Stimulated activated CD4-positive, alpha-beta T cell treated with anti-CD3 and anti-CD28 coated beads, Interleukin-2, amount 100 ng/mL, for 48 hours (primary cell): ENCODE measurements around the gene POC1B.

Source experiments
- DNase-seq, 2 donors: peaks; one replicate each; pipeline ENCODE4 v3.0.0-alpha.2; 2020

The POC1B gene

GRCh38 chr12:89493670-89494302 is 32.1 kb downstream of the POC1B start:
- no peak for DNase-seq

GRCh38 chr12:89492883-89493282 is 33.0 kb downstream of the POC1B start:
- DNase-seq = no peak

- no peak for DNase-seq
These were observed 34.9 kb downstream of the POC1B start for GRCh38 chr12:89490922-89491321.

- DNase-seq = no peak
These were observed 39.6 kb downstream of the POC1B start for GRCh38 chr12:89486264-89486663.

DNA sequence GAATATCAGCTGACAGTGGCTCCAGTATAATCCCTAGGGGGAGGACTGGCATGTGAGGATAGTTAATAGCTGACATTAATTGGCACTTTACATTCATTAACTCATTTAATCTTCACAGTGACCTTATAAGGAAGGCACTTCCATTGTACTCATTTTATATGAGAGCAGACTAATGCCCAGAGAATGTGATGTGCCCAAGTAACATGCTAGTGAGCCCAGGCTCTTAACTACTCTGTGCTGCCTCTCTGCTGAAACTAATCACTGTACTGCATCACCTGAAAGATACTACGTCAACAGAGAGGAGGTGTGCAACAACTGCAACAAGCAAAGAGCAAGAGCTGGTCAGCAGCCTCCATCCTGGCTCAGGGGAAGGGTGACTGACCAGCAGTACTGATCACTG is 41.4 kb downstream of the POC1B start:
- no peak for DNase-seq

DNA sequence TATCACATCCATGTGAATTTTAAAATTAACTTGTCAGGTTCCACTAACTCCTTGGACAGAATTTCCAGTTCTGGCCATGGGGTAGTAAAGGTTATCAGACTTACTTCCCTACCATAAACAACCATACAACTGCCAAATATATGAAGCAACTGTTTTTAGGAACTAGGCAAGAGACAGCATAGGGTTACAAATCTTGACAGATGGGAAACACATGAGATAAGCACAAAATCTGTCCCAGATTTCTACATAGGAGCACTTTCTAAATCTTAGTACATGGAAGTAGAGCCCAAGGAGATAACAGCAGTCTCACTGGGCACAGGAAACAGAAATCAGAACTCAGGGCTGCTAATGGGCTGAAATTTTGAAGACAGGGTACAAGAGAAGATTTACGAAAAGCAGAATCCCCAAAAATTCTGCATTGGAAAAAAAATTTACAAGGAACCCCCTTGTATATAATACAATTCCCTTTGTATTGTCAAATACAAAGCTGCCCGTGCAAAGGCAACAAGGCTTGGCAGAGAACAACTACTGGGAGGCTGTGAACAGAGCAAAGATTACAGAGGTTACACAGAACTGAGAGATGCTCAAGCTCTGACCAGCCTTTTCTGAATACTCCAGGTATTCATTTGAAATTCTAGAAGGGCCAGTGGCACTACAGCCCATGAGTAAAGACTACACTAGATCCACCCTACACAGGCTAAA is 44.5 kb downstream of the POC1B start:
- DNase-seq = no peak

DNA sequence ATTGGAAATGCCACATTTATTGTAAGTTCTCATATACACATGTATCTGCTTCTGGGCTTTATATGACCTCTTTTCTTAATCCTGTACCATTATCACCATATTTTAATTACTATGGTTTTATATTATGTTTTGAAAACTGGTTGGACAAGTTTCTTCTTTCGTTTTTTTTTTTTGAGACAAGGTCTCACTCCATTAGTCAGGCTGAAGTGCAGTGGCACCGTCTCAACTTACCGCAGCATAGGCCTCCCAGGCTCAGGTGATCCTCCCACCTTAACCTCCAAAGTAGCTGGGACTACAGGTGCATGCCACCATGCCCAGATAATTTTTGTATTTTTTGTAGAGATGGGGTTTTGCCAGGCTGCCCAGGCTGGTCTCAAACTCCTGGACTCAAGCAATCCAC is 45.9 kb downstream of the POC1B start:
- DNase-seq = no peak

- no peak for DNase-seq
These were observed 48.1 kb downstream of the POC1B start for GRCh38 chr12:89477633-89478279.

DNA sequence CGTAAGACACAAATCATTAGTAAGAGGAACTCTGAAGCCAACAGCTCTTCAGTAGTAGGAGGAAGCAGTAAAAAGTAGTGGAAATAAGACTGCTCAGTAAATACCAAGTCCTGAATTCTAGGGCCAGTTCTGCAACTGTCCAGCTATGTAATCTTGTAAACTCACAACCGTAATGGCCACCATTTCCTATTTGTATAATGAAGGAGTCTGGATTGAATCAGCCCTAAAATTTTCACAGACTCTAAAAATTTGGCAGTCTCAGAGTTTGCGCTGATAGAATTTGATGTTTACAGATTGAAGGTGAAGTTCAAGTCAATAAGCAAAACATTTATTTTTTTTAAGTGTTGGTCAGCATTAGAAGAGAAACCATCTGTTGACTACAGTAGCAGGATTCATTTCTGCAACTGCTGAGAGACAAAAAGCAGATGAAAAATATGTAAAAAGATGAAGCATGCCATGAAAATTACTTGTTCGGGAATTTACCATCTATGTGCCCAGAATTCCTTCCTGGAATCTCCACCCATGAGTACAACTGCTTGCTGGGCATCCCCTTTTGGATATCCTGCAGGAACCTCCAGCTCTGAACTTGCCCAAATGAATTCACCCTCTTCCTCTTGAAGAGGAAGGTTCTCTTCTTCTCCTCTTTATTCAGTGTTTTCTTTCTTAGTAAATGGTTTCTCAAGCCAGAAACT is 48.8 kb downstream of the POC1B start:
- no peak for DNase-seq

GRCh38 chr12:89476232-89476631 is 49.6 kb downstream of the POC1B start:
- no peak for DNase-seq

DNA sequence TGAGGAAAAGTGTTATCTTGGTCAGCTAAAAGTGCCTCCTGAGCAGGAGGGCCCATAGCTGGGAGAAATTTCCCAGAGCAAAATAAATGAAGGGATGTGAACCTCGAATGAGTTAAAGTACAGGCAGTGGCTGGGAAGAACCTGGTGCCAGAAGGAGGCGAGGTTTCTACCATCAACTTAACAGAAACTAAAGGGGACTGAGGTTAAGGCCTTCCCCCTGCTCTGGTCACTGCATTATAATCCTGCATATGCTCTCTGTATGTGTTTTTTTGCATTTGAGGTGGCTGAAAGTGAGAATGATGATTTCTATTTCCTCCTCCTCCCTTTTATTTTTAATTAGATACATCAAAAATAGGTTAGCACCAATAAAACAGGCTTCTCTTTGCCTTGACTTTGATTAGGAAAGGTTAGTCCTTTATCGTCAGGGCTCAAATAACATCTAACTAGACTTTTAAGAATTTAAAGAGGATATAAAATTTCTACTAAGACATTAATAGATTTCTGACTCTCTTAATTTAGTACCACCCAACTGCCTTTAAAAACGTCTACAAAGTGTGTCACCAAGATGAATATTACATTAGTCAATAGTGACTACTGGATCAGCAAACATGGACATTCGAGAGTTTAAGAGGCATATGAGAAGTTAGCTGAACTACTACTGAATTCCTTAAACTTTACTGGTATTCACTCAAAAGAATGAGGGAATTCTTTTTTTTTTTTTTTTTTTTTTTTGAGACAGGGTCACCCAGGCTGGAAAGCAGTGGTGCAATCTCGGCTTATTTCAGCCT is 50.5 kb downstream of the POC1B start:
- DNase-seq = no peak

GRCh38 chr12:89474615-89475014 is 51.2 kb downstream of the POC1B start:
- no peak for DNase-seq

DNA sequence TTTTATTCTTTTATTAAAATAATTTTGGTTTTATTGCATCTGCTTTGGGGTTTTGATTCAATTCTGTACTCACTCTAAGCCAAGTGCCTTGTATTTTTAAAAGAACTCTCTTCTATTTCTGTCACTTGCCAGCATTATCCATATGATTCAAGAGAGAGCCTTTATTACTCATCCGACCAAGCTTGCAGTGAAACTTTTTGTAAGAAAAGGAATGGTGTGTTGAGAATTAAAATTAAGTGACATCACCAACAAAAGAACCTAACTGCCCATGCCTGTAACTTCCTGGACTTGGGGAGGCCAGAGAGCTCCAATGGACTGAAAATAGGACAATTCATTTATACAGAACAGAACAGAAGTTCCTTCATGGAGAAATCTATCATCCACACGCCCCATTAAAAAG is 53.3 kb downstream of the POC1B start:
- no peak for DNase-seq

- no peak for DNase-seq
These were observed 54.9 kb downstream of the POC1B start for GRCh38 chr12:89470741-89471509.

GRCh38 chr12:89469361-89469760 is 56.5 kb downstream of the POC1B start:
- no peak for DNase-seq

DNA sequence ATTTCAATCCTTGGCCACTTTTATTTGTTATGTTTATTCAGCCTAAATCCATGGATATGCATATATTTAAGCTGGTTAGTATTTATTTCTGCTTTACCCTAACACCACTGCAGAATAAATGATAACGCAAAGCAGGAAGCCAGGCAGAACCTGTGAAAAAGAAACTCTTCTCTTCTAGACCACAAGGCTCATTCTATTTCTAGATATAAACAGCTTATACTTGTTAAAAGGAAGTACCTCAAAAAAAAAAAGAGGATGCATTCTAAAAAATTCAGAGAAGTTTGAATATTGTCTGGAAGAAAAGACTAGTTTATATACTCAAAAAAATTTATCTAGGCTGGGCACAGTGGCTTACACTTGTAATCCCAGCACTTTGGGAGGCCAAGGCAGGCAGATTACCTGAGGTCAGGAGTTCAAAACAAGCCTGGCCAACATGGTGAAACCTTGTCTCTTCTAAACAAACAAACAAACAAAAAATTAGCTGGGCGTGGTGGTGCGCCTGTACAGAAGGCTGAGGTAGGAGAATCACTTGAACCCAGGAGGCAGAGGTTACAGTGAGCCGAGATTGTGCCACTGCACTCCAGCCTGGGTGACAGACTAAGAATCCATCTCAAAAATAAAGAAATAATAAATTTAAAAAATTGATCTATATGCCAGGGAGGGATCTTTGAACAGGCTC is 57.1 kb downstream of the POC1B start:
- no peak for DNase-seq

- DNase-seq = no peak
These were observed 57.8 kb downstream of the POC1B start for GRCh38 chr12:89468017-89468416.

GRCh38 chr12:89464974-89465592 is 60.8 kb downstream of the POC1B start:
- no peak for DNase-seq

GRCh38 chr12:89461649-89462612 is 63.9 kb downstream of the POC1B start:
- no peak for DNase-seq

DNA sequence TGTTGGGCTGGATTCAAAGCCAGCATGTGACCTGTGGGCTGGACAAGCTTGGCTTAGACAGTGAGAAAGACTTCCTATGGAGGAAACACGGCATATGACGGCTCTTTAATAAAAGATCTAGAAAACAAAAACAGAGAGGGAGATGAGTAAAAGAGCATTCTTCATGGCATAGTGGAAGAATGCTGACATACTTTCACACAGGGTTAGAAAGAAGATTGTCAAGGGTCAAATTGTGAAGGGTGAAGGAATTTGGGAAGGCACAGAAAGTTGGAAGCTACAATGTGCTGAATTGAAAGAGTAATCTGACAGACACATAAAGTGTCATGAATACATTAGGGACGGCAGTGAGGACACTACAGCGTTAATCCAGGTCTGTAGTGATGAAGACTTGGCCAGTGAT is 64.7 kb downstream of the POC1B start:
- no peak for DNase-seq
